Smooth muscle cell (in vitro differentiated cells): ENCODE measurements around the gene NDUFB2. TPM values are rescaled to one million over a fixed set of nuclear protein-coding genes. Genes with fewer than 3 reads are reported as not detected.
"Not testable (repeated sequence)": the region's sequence is repeated elsewhere in the genome, so short reads cannot be mapped to it uniquely, and the experiment has no call there.

ENCODE experiments used
- DNase-seq: peaks from one replicate; lab custom pipeline; 2025; ENCODE audit not compliant: unreplicated experiment; lab: John Stamatoyannopoulos, UW
- H2AFZ ChIP-seq: fragments of 200-600 bp; sonication (generic); 2 replicates; pipeline ENCODE4 v1.6.0; 2016; ENCODE audit warnings: antibody characterized with exemption, low read depth, mild to moderate bottlenecking
- H3F3A ChIP-seq: fragments of 200-600 bp; sonication (generic); 2 replicates; pipeline ENCODE4 v1.6.0; 2017; ENCODE audit warnings: antibody characterized with exemption, low read depth
- H3K27ac ChIP-seq: fragments of 200-600 bp; sonication (generic); 2 replicates; pipeline ENCODE4 v1.5.1; 2016; ENCODE audit warnings: low read depth, mild to moderate bottlenecking
- H3K27me3 ChIP-seq: fragments of 200-600 bp; sonication (generic); 2 replicates; pipeline ENCODE4 v1.6.1; 2016; ENCODE audit warnings: low read depth, mild to moderate bottlenecking
- H3K36me3 ChIP-seq: fragments of 200-600 bp; sonication (generic); 2 replicates; pipeline ENCODE4 v1.5.1; 2016; ENCODE audit warnings: low read depth
- H3K4me1 ChIP-seq: fragments of 200-600 bp; sonication (generic); 2 replicates; pipeline ENCODE4 v1.5.1; 2016; ENCODE audit warnings: low read depth
- H3K4me2 ChIP-seq: fragments of 200-600 bp; sonication (generic); 2 replicates; pipeline ENCODE4 v1.6.0; 2016; ENCODE audit warnings: mild to moderate bottlenecking
- H3K4me3 ChIP-seq: fragments of 200-600 bp; sonication (generic); 2 replicates; pipeline ENCODE4 v1.5.1; 2016; ENCODE audit warnings: mild to moderate bottlenecking
- H3K79me2 ChIP-seq: fragments of 200-600 bp; sonication (generic); 2 replicates; pipeline ENCODE4 v1.6.0; 2016; ENCODE audit warnings: low read depth, mild to moderate bottlenecking
- H3K9ac ChIP-seq: fragments of 200-600 bp; sonication (generic); 2 replicates; pipeline ENCODE4 v1.6.0; 2016; ENCODE audit warnings: low read depth
- H3K9me3 ChIP-seq: fragments of 200-600 bp; sonication (generic); replicated peaks from 2 replicates; pipeline ENCODE4 v1.5.1; 2016; ENCODE audit warnings: low read depth
- H4K20me1 ChIP-seq: fragments of 200-600 bp; sonication (generic); 2 replicates; pipeline ENCODE4 v1.6.0; 2016; ENCODE audit warnings: low read depth
- CTCF ChIP-seq: fragments of 200-600 bp; sonication (generic); IDR thresholded peaks from 2 replicates; pipeline ENCODE4 v1.5.1; 2017; ENCODE audit warnings: borderline replicate concordance, mild to moderate bottlenecking, antibody characterized with exemption; ENCODE audit not compliant: insufficient read depth, poor library complexity, severe bottlenecking
- WGBS: methylation state at CpG from one replicate; pipeline ENCODE4 v1.1.7; 2016; ENCODE audit warnings: low lambda C conversion rate; 5-methylcytosine and 5-hydroxymethylcytosine counted together
- polyA plus RNA-seq: library from polyadenylated mRNA; unstranded; fragments of >200 nt; fragmentation: Nextera tagmentation; extraction: Ambion mirVana; gene quantifications from 2 replicates; pipeline ENCODE4 v1.2.1, GENCODE V29; 2016
- total RNA-seq: library from RNA; depleted of rRNA; stranded (reverse); fragments of >200 nt; gene quantifications from 2 replicates; pipeline ENCODE4 v1.2.3, GENCODE V29; 2014

NDUFB2 gene
- total and polyA plus RNA-seq, 2 experiments from 2014 or later: 376 to 380 TPM

GRCh38 chr7:140659856-140660255 lies 36.7 kb upstream of the NDUFB2 start:
- Histone ChIP-seq H3K27ac (no peak overlapping the region), H4K20me1 (no peaks in the 10 kb centered on the region), H3K9ac (no peak overlapping the region), H3K9me3 (no peaks in the 10 kb centered on the region), H3K4me1 (no peaks in the 10 kb centered on the region), H3F3A (no peaks in the 10 kb centered on the region), H3K4me2 (no peak overlapping the region), H3K4me3 (no peak overlapping the region), H2AFZ (no peak overlapping the region), H3K36me3 (no peaks in the 10 kb centered on the region), H3K79me2 (no peaks in the 10 kb centered on the region), H3K27me3 (no peaks in the 10 kb centered on the region)
- WGBS: 86% methylated on average over 8 of the region's 8 CpGs
- DNase-seq: no peak
- no peak for TF ChIP-seq CTCF

- Histone ChIP-seq H3K4me2 (no peak overlapping the region), H3K79me2 (no peaks in the 10 kb centered on the region), H3F3A (no peaks in the 10 kb centered on the region), H3K4me3 (no peak overlapping the region), H2AFZ (no peak overlapping the region), H3K9me3 (no peaks in the 10 kb centered on the region), H3K9ac (no peak overlapping the region), H3K36me3 (no peaks in the 10 kb centered on the region), H3K4me1 (no peaks in the 10 kb centered on the region), H4K20me1 (no peaks in the 10 kb centered on the region), H3K27me3 (peaks cover 7% of the 10 kb centered on the region), H3K27ac (no peak overlapping the region)
- TF ChIP-seq CTCF: no peak
- no peak for DNase-seq
- 85% methylated on average over 2 of the region's 2 CpGs for WGBS
Observed at GRCh38 chr7:140661124-140661523, 35.4 kb upstream of the NDUFB2 start.

- H4K20me1 ChIP-seq, H3K4me1 ChIP-seq, DNase-seq, H3F3A ChIP-seq, H3K36me3 ChIP-seq, H3K79me2 ChIP-seq, H3K9me3 ChIP-seq, H3K4me2 ChIP-seq, H3K9ac ChIP-seq, H3K27me3 ChIP-seq, H3K27ac ChIP-seq, H3K4me3 ChIP-seq, H2AFZ ChIP-seq: not testable (repeated sequence)
- WGBS: 100% methylated on average over 1 of the region's 2 CpGs
Observed at GRCh38 chr7:140662938-140663337, 33.6 kb upstream of the NDUFB2 start.

- DNase-seq: no peak
- Histone ChIP-seq H3K4me3 (no peak overlapping the region), H3K27ac (no peak overlapping the region), H3K36me3 (no peaks in the 10 kb centered on the region), H3K79me2 (no peaks in the 10 kb centered on the region), H3K9me3 (no peaks in the 10 kb centered on the region), H3K9ac (no peak overlapping the region), H2AFZ (no peak overlapping the region), H3F3A (no peaks in the 10 kb centered on the region), H3K4me2 (no peak overlapping the region), H3K4me1 (no peaks in the 10 kb centered on the region), H3K27me3 (peaks cover 7% of the 10 kb centered on the region), H4K20me1 (no peaks in the 10 kb centered on the region)
- 92% methylated on average over 1 of the region's 1 CpG for WGBS
- TF ChIP-seq CTCF: no peak
Observed at GRCh38 chr7:140667476-140667875, 29.0 kb upstream of the NDUFB2 start.
